Fibroblast of pulmonary artery (primary cell): ENCODE data around the gene IKBKE.

ENCODE experiments used
- DNase-seq: peaks from one replicate; pipeline ENCODE4 v3.0.0-alpha.2; 2010; ENCODE audit warnings: low read depth
- H3K4me3 ChIP-seq: replicated peaks from 2 replicates; pipeline ENCODE4 v1.5.1; 2011; ENCODE audit warnings: low read depth, mild to moderate bottlenecking, control low read depth, low read length, moderate library complexity
- CTCF ChIP-seq: IDR thresholded peaks from 2 replicates; pipeline ENCODE4 v1.5.1; 2011; ENCODE audit warnings: mild to moderate bottlenecking, control low read depth, low read length, inconsistent platforms; ENCODE audit errors: missing control alignments

Gene IKBKE

GRCh38 chr1:206510371-206510770 is 40.1 kb downstream of the IKBKE start:
- H3K4me3 ChIP-seq, result no peak overlapping the region
- no peak for TF ChIP-seq CTCF
- no peak for DNase-seq

GRCh38 chr1:206511362-206512057 is 41.2 kb downstream of the IKBKE start:
- no peak overlapping the region for H3K4me3 ChIP-seq
- DNase-seq, result no peak
- no peak for TF ChIP-seq CTCF

DNA sequence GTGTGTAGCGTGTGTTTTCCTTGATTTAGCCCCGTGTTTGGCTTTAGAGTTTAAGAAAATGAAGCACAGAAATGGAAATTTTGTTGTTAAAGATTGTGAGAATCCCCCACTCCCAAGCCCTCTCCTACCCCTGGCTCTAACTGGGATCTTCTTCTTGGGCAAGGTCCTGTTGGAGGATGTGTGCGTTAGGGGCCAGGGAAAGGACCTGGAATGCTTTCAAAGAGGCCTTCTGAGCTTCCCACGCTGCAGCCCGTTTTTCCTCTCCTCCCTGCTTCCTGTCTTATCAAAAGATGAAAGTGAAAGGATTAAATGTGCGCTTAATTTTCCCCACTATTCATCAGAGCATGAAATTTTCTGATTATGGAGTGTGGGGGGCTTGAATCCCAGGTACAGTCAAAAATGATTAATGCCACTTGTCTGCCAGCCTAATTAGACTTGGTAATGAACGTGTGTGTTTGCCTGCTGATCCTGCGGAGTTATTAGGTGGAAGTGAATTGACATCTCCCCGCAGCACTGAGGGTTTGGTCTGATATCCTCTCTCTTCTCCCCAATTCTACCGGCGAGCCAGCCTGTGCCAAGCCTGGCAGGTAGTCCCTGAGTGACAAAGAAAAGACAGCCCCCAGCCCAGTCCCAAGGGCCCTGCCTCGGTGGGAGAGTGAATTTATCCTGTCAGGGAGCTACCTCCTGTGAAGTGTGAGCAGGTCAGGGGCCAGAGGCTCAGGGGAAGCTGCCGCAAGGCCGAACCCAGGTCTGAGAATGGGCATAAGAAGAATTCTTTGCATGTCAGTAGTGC is 42.0 kb downstream of the IKBKE start:
- TF ChIP-seq CTCF, result no peak
- no peak overlapping the region for H3K4me3 ChIP-seq
- peak; percentile 23 for DNase-seq

- H3K4me3 ChIP-seq, result no peak overlapping the region
- no peak for TF ChIP-seq CTCF
- DNase-seq, result no peak
Observed at GRCh38 chr1:206512851-206513180, 42.5 kb downstream of the IKBKE start.

- peak; percentile 88 for DNase-seq
- H3K4me3 ChIP-seq, result no peak overlapping the region
- no peak for TF ChIP-seq CTCF
Observed at GRCh38 chr1:206513312-206514111, 43.2 kb downstream of the IKBKE start.

- H3K4me3 ChIP-seq, result no peak overlapping the region
- DNase-seq, result no peak
- no peak for TF ChIP-seq CTCF
Observed at GRCh38 chr1:206514813-206515387, 44.6 kb downstream of the IKBKE start.
